Esophagus squamous epithelium (tissue), 4 donors: ENCODE measurements around the gene KLK15.

Source experiments
- POLR2A ChIP-seq, 4 donors: fragments of 450-650 bp; IDR thresholded peaks; one replicate each; pipeline ENCODE4 v1.6.1; 2017; ENCODE audit warnings: antibody characterized with exemption in 4 of 4, mild to moderate bottlenecking in 4 of 4, moderate library complexity in 3 of 4
- TF ChIP-seq, protein P1 (sequence below), 6 experiments: fragments of 450-650 bp in 4 of 6; fragments of 200-600 bp in 2 of 6; sonication (generic) in 2 of 6; IDR thresholded peaks; one replicate each; pipeline ENCODE4 v1.5.1; 2016 to 2019; ENCODE audit warnings: antibody characterized with exemption in 6 of 6, mild to moderate bottlenecking in 4 of 6, moderate library complexity in 4 of 6

DNA sequence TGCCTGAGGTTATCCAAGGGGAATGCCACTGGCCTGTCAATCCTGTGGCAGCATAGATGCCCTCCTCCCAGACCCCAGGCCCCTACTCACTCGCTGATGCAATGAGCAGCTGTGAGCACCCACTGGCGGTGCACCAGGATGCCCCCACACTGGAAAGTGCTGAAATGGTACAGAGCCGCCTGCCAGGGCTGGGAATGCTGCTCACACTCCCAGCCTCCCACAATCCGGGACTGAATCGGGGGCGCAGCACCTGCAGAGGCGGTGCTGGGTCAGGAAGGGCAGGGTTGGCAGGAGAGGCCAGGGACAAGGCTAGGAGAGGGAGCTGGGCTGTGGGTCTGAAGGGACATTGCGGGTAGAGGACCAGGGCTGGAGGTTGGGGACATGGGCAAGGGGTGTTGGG is 11.8 kb downstream of the KLK15 start:
- TF ChIP-seq, protein P1, sequence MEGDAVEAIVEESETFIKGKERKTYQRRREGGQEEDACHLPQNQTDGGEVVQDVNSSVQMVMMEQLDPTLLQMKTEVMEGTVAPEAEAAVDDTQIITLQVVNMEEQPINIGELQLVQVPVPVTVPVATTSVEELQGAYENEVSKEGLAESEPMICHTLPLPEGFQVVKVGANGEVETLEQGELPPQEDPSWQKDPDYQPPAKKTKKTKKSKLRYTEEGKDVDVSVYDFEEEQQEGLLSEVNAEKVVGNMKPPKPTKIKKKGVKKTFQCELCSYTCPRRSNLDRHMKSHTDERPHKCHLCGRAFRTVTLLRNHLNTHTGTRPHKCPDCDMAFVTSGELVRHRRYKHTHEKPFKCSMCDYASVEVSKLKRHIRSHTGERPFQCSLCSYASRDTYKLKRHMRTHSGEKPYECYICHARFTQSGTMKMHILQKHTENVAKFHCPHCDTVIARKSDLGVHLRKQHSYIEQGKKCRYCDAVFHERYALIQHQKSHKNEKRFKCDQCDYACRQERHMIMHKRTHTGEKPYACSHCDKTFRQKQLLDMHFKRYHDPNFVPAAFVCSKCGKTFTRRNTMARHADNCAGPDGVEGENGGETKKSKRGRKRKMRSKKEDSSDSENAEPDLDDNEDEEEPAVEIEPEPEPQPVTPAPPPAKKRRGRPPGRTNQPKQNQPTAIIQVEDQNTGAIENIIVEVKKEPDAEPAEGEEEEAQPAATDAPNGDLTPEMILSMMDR (IDR thresholded peaks at IDR 0.05): no peak
- no peak for TF ChIP-seq POLR2A (IDR thresholded peaks at IDR 0.05)
